Activated CD4-positive, alpha-beta memory T cell treated with anti-CD3 and anti-CD28 coated beads, Interleukin-2, amount 10 ng/mL, durations not matched to agents 7 days and 5 days (primary cell): ENCODE measurements around the gene CAMTA1. TPM values are rescaled to one million over a fixed set of nuclear protein-coding genes. Genes with fewer than 3 reads are reported as not detected.
"Not testable (repeated sequence)": the region's sequence is repeated elsewhere in the genome, so short reads cannot be mapped to it uniquely, and the experiment has no call there.

Source experiments
- CTCF ChIA-PET: fragments of 350-600 bp; sonication (Branson Sonifier 250); formaldehyde crosslinking; loops from one replicate; lab custom pipeline; 2021; ENCODE audit warnings: antibody characterized with exemption, inconsistent platforms; lab: Charles Lee
- POLR2A ChIA-PET: fragments of 350-600 bp; sonication (Branson Sonifier 250); formaldehyde crosslinking; loops from one replicate; lab custom pipeline; 2021; ENCODE audit warnings: antibody characterized with exemption; lab: Charles Lee
- DNase-seq: peaks from one replicate; pipeline ENCODE4 v3.0.0-alpha.2; 2020
- H3K27ac Mint-ChIP-seq: one replicate; pipeline ENCODE4 v1.8.0; 2021; ENCODE audit warnings: mild to moderate bottlenecking, mixed read lengths
- H3K27me3 Mint-ChIP-seq: one replicate; pipeline ENCODE4 v1.8.0; 2021; ENCODE audit warnings: mixed read lengths
- H3K36me3 Mint-ChIP-seq: one replicate; pipeline ENCODE4 v1.8.0; 2021; ENCODE audit warnings: low read depth, mixed read lengths
- H3K4me1 Mint-ChIP-seq: one replicate; pipeline ENCODE4 v1.8.0; 2021; ENCODE audit warnings: mixed read lengths
- H3K4me3 Mint-ChIP-seq: one replicate; pipeline ENCODE4 v1.8.0; 2021; ENCODE audit warnings: mild to moderate bottlenecking, mixed read lengths
- H3K9me3 Mint-ChIP-seq: one replicate; pipeline ENCODE4 v1.8.0; 2021; ENCODE audit warnings: mixed read lengths
- total RNA-seq, 2 experiments: library from RNA; stranded (reverse); gene quantifications; one replicate each; pipeline ENCODE4 v1.2.3, GENCODE V29; 2021

CAMTA1 gene
- total RNA-seq, 2 experiments from 2014 or later: 43.0 to 47.3 TPM

- H3K4me1 Mint-ChIP-seq: peaks cover 21% of the 10 kb centered on the region
- no peak overlapping the region for H3K4me3 Mint-ChIP-seq
- ChIA-PET CTCF (no interaction called here), POLR2A (no interaction called here)
- H3K9me3 Mint-ChIP-seq: no peaks in the 10 kb centered on the region
- no peaks in the 10 kb centered on the region for H3K27me3 Mint-ChIP-seq
- no peak overlapping the region for H3K27ac Mint-ChIP-seq
- no peak for DNase-seq
- H3K36me3 Mint-ChIP-seq: peaks cover 6% of the 10 kb centered on the region
Observed at GRCh38 chr1:6820899-6821298, 35.6 kb downstream of the CAMTA1 start.

- Mint-ChIP-seq H3K9me3 (no peaks in the 10 kb centered on the region), H3K27ac (no peak overlapping the region), H3K4me3 (no peak overlapping the region), H3K36me3 (peaks cover 6% of the 10 kb centered on the region), H3K4me1 (peaks cover 21% of the 10 kb centered on the region), H3K27me3 (no peaks in the 10 kb centered on the region)
- ChIA-PET CTCF (no interaction called here), POLR2A (no interaction called here)
- no peak for DNase-seq
Observed at GRCh38 chr1:6822530-6823359, 37.5 kb downstream of the CAMTA1 start.

GRCh38 chr1:6823793-6824192 is 38.5 kb downstream of the CAMTA1 start:
- Mint-ChIP-seq H3K4me1 (peaks cover 21% of the 10 kb centered on the region), H3K9me3 (no peaks in the 10 kb centered on the region), H3K27me3 (no peaks in the 10 kb centered on the region), H3K36me3 (peaks cover 6% of the 10 kb centered on the region), H3K4me3 (no peak overlapping the region), H3K27ac (no peak overlapping the region)
- POLR2A ChIA-PET: no interaction called here
- DNase-seq: no peak
- CTCF ChIA-PET: no interaction called here

- CTCF ChIA-PET: no interaction called here
- Mint-ChIP-seq H3K36me3 (peaks cover 9% of the 10 kb centered on the region), H3K27ac (no peak overlapping the region), H3K4me3 (no peak overlapping the region), H3K9me3 (no peaks in the 10 kb centered on the region), H3K4me1 (peaks cover 14% of the 10 kb centered on the region), H3K27me3 (no peaks in the 10 kb centered on the region)
- POLR2A ChIA-PET: no interaction called here
- no peak for DNase-seq
Observed at GRCh38 chr1:6824665-6825368, 39.6 kb downstream of the CAMTA1 start.

- no peaks in the 10 kb centered on the region for H3K9me3 Mint-ChIP-seq
- ChIA-PET POLR2A (no interaction called here), CTCF (no interaction called here)
- H3K36me3 Mint-ChIP-seq: peaks cover 8% of the 10 kb centered on the region
- H3K4me3 Mint-ChIP-seq: no peak overlapping the region
- H3K27ac Mint-ChIP-seq: no peak overlapping the region
- no peak for DNase-seq
- peaks cover 6% of the 10 kb centered on the region for H3K4me1 Mint-ChIP-seq
- no peaks in the 10 kb centered on the region for H3K27me3 Mint-ChIP-seq
Observed at GRCh38 chr1:6825828-6826227, 40.6 kb downstream of the CAMTA1 start.

GRCh38 chr1:6827079-6827478 is 41.8 kb downstream of the CAMTA1 start:
- CTCF ChIA-PET: no interaction called here
- H3K27me3 Mint-ChIP-seq: no peaks in the 10 kb centered on the region
- H3K27ac Mint-ChIP-seq: no peak overlapping the region
- no peak overlapping the region for H3K4me3 Mint-ChIP-seq
- H3K4me1 Mint-ChIP-seq: peaks cover 5% of the 10 kb centered on the region
- POLR2A ChIA-PET: no interaction called here
- H3K9me3 Mint-ChIP-seq: no peaks in the 10 kb centered on the region
- H3K36me3 Mint-ChIP-seq: peaks cover 8% of the 10 kb centered on the region
- no peak for DNase-seq

- Mint-ChIP-seq H3K27ac (no peak overlapping the region), H3K27me3 (no peaks in the 10 kb centered on the region), H3K4me3 (no peak overlapping the region), H3K4me1 (peaks cover 4% of the 10 kb centered on the region), H3K9me3 (no peaks in the 10 kb centered on the region), H3K36me3 (peaks cover 8% of the 10 kb centered on the region)
- ChIA-PET POLR2A (no interaction called here), CTCF (no interaction called here)
- no peak for DNase-seq
Observed at GRCh38 chr1:6827630-6828165, 42.4 kb downstream of the CAMTA1 start.

- H3K9me3 Mint-ChIP-seq: no peaks in the 10 kb centered on the region
- no peak for DNase-seq
- no peak overlapping the region for H3K4me3 Mint-ChIP-seq
- H3K27me3 Mint-ChIP-seq: no peaks in the 10 kb centered on the region
- CTCF ChIA-PET: no interaction called here
- H3K27ac Mint-ChIP-seq: no peak overlapping the region
- H3K4me1 Mint-ChIP-seq: no peaks in the 10 kb centered on the region
- POLR2A ChIA-PET: no interaction called here
- H3K36me3 Mint-ChIP-seq: peaks cover 12% of the 10 kb centered on the region
Observed at GRCh38 chr1:6831366-6831765, 46.1 kb downstream of the CAMTA1 start.

GRCh38 chr1:6832006-6832405 is 46.8 kb downstream of the CAMTA1 start:
- DNase-seq, H3K27me3 Mint-ChIP-seq, H3K9me3 Mint-ChIP-seq, CTCF ChIA-PET, H3K4me3 Mint-ChIP-seq, POLR2A ChIA-PET, H3K27ac Mint-ChIP-seq, H3K4me1 Mint-ChIP-seq: not testable (repeated sequence)
- peaks cover 14% of the 10 kb centered on the region for H3K36me3 Mint-ChIP-seq

GRCh38 chr1:6832531-6833188 is 47.4 kb downstream of the CAMTA1 start:
- Mint-ChIP-seq H3K9me3 (no peaks in the 10 kb centered on the region), H3K4me1 (no peaks in the 10 kb centered on the region), H3K27ac (no peak overlapping the region), H3K4me3 (no peak overlapping the region), H3K27me3 (no peaks in the 10 kb centered on the region), H3K36me3 (peaks cover 14% of the 10 kb centered on the region)
- CTCF ChIA-PET: no interaction called here
- DNase-seq: no peak
- POLR2A ChIA-PET: no interaction called here

GRCh38 chr1:6833804-6834203 is 48.5 kb downstream of the CAMTA1 start:
- no peak for DNase-seq
- H3K27me3 Mint-ChIP-seq: no peaks in the 10 kb centered on the region
- no peak overlapping the region for H3K27ac Mint-ChIP-seq
- no peaks in the 10 kb centered on the region for H3K4me1 Mint-ChIP-seq
- POLR2A ChIA-PET: no interaction called here
- H3K9me3 Mint-ChIP-seq: no peaks in the 10 kb centered on the region
- CTCF ChIA-PET: interaction anchor here (1.1 kb wide), 1 partner anchor 15 kb away, joined by 3 read pairs; no protein-coding TSS in a partner anchor
- H3K4me3 Mint-ChIP-seq: no peak overlapping the region
- peaks cover 14% of the 10 kb centered on the region for H3K36me3 Mint-ChIP-seq

- Mint-ChIP-seq H3K36me3 (peaks cover 13% of the 10 kb centered on the region), H3K27me3 (no peaks in the 10 kb centered on the region), H3K4me1 (no peaks in the 10 kb centered on the region), H3K9me3 (no peaks in the 10 kb centered on the region), H3K27ac (no peak overlapping the region), H3K4me3 (no peak overlapping the region)
- ChIA-PET POLR2A (no interaction called here), CTCF (interaction anchor here (1.1 kb wide), 1 partner anchor 15 kb away, joined by 3 read pairs; no protein-coding TSS in a partner anchor)
- DNase-seq: no peak
Observed at GRCh38 chr1:6834366-6834765, 49.1 kb downstream of the CAMTA1 start.

- H3K4me1 Mint-ChIP-seq: no peaks in the 10 kb centered on the region
- no peak overlapping the region for H3K4me3 Mint-ChIP-seq
- peaks cover 9% of the 10 kb centered on the region for H3K36me3 Mint-ChIP-seq
- H3K9me3 Mint-ChIP-seq: no peaks in the 10 kb centered on the region
- ChIA-PET POLR2A (no interaction called here), CTCF (interaction anchor here (0.8 kb wide), 1 partner anchor 22 kb away, joined by 3 read pairs; no protein-coding TSS in a partner anchor)
- H3K27me3 Mint-ChIP-seq: no peaks in the 10 kb centered on the region
- no peak overlapping the region for H3K27ac Mint-ChIP-seq
- DNase-seq: no peak
Observed at GRCh38 chr1:6835139-6835538, 49.9 kb downstream of the CAMTA1 start.
